GM23338 (cell line): Measurements from ENCODE around the gene PARD3.
A peak's percentile ranks its signal among the peaks of the same experiment; 100 is the strongest.

ENCODE experiments used
- CREB1 ChIP-seq: fragments of 250-450 bp; sonication (Bioruptor Pico); IDR thresholded peaks from 2 replicates; pipeline ENCODE4 v1.5.0; 2020; ENCODE audit warnings: low read depth, mild to moderate bottlenecking, moderate library complexity
- EZH2 ChIP-seq: fragments of 200-600 bp; sonication (generic); IDR thresholded peaks from one replicate; pipeline ENCODE4 v1.8.0; 2017; ENCODE audit warnings: antibody characterized with exemption, mild to moderate bottlenecking, low read depth; ENCODE audit not compliant: unreplicated experiment
- EZH2phosphoT487 ChIP-seq: fragments of 200-600 bp; sonication (generic); IDR thresholded peaks from one replicate; pipeline ENCODE4 v1.8.1; 2018; ENCODE audit warnings: antibody characterized with exemption; ENCODE audit not compliant: unreplicated experiment
- JUNB ChIP-seq: IDR thresholded peaks from one replicate; pipeline ENCODE4 v1.6.1; 2016; ENCODE audit warnings: antibody characterized with exemption; ENCODE audit not compliant: unreplicated experiment
- POLR2AphosphoS5 ChIP-seq: IDR thresholded peaks from 2 replicates; pipeline ENCODE4 v1.6.1; 2016; ENCODE audit warnings: antibody characterized with exemption, low read depth
- STAT1 ChIP-seq: IDR thresholded peaks from one replicate; pipeline ENCODE4 v1.6.1; 2016; ENCODE audit warnings: antibody characterized with exemption; ENCODE audit not compliant: unreplicated experiment
- ZNF331 ChIP-seq: fragments of 250-450 bp; sonication (Bioruptor Pico); IDR thresholded peaks from 2 replicates; pipeline ENCODE4 v1.5.0; 2020; ENCODE audit warnings: low read depth, mild to moderate bottlenecking, moderate library complexity
- TF ChIP-seq, protein P1 (sequence below), 2 experiments: fragments of 200-600 bp in 1 of 2; sonication (generic) in 1 of 2; conservative IDR thresholded peaks; 2 replicates each; pipeline versions ENCODE4 v1.5.1 to v1.6.1; 2016 to 2017; ENCODE audit warnings: antibody characterized with exemption in 2 of 2, low read depth in 2 of 2, mild to moderate bottlenecking in 2 of 2, moderate library complexity in 1 of 2
- TF ChIP-seq, protein P2 (sequence below): fragments of 250-450 bp; sonication (Bioruptor Pico); IDR thresholded peaks from 2 replicates; pipeline ENCODE4 v1.5.0; 2020; ENCODE audit warnings: mild to moderate bottlenecking, moderate library complexity
- TF ChIP-seq, protein P3 (sequence below): IDR thresholded peaks from one replicate; pipeline ENCODE4 v1.6.1; 2018; ENCODE audit warnings: antibody characterized with exemption; ENCODE audit not compliant: unreplicated experiment
- TF ChIP-seq, protein P4 (sequence below): IDR thresholded peaks from 2 replicates; pipeline ENCODE4 v1.6.1; 2016; ENCODE audit warnings: antibody characterized with exemption

DNA sequence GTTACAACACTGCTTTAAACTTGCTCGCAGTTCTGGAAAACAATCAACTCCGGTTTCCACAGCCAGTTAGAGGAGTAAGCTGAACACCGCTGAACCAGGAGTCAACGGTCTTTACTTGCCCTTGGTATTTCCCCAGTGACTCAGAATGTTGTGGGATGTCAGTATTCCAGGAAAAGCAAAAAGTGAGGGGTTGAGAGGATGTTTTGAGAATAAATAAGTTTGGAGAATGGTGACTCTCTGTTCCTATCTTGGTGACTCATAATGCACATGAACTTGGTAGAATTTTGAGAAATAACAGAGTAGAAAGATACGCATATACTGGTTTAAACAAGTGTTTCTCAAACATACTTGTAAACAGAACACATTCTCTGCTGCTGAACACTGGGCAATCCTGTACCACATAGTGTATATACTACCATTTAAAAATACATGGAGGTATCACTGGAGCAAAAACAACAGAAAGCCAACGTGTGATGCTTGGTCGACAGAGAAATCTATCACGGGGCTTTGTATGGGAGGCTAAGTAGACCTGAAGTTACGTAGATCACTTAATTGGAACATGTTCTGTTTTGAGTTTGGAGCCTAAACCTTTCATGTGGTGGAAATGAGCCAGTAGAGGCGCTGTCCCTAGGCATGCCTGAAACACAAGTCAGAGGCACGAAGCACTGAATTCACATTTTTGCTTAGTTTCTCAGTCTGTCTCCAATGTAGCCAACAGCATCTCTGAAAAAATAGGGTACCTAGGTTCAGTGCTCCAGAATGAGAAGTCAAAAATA is 534.3 kb downstream of the PARD3 start:
- TF ChIP-seq, protein P1, sequence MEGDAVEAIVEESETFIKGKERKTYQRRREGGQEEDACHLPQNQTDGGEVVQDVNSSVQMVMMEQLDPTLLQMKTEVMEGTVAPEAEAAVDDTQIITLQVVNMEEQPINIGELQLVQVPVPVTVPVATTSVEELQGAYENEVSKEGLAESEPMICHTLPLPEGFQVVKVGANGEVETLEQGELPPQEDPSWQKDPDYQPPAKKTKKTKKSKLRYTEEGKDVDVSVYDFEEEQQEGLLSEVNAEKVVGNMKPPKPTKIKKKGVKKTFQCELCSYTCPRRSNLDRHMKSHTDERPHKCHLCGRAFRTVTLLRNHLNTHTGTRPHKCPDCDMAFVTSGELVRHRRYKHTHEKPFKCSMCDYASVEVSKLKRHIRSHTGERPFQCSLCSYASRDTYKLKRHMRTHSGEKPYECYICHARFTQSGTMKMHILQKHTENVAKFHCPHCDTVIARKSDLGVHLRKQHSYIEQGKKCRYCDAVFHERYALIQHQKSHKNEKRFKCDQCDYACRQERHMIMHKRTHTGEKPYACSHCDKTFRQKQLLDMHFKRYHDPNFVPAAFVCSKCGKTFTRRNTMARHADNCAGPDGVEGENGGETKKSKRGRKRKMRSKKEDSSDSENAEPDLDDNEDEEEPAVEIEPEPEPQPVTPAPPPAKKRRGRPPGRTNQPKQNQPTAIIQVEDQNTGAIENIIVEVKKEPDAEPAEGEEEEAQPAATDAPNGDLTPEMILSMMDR (conservative IDR thresholded peaks at IDR 0.05; ENCODE audit: low read depth in 2 of 2), result peak; percentile 55 to 58
- TF ChIP-seq JUNB (no peak), POLR2AphosphoS5 (no peak), EZH2 (no peak), EZH2phosphoT487 (no peak), CREB1 (no peak), STAT1 (no peak), ZNF331 (no peak)
- TF ChIP-seq, protein P2, sequence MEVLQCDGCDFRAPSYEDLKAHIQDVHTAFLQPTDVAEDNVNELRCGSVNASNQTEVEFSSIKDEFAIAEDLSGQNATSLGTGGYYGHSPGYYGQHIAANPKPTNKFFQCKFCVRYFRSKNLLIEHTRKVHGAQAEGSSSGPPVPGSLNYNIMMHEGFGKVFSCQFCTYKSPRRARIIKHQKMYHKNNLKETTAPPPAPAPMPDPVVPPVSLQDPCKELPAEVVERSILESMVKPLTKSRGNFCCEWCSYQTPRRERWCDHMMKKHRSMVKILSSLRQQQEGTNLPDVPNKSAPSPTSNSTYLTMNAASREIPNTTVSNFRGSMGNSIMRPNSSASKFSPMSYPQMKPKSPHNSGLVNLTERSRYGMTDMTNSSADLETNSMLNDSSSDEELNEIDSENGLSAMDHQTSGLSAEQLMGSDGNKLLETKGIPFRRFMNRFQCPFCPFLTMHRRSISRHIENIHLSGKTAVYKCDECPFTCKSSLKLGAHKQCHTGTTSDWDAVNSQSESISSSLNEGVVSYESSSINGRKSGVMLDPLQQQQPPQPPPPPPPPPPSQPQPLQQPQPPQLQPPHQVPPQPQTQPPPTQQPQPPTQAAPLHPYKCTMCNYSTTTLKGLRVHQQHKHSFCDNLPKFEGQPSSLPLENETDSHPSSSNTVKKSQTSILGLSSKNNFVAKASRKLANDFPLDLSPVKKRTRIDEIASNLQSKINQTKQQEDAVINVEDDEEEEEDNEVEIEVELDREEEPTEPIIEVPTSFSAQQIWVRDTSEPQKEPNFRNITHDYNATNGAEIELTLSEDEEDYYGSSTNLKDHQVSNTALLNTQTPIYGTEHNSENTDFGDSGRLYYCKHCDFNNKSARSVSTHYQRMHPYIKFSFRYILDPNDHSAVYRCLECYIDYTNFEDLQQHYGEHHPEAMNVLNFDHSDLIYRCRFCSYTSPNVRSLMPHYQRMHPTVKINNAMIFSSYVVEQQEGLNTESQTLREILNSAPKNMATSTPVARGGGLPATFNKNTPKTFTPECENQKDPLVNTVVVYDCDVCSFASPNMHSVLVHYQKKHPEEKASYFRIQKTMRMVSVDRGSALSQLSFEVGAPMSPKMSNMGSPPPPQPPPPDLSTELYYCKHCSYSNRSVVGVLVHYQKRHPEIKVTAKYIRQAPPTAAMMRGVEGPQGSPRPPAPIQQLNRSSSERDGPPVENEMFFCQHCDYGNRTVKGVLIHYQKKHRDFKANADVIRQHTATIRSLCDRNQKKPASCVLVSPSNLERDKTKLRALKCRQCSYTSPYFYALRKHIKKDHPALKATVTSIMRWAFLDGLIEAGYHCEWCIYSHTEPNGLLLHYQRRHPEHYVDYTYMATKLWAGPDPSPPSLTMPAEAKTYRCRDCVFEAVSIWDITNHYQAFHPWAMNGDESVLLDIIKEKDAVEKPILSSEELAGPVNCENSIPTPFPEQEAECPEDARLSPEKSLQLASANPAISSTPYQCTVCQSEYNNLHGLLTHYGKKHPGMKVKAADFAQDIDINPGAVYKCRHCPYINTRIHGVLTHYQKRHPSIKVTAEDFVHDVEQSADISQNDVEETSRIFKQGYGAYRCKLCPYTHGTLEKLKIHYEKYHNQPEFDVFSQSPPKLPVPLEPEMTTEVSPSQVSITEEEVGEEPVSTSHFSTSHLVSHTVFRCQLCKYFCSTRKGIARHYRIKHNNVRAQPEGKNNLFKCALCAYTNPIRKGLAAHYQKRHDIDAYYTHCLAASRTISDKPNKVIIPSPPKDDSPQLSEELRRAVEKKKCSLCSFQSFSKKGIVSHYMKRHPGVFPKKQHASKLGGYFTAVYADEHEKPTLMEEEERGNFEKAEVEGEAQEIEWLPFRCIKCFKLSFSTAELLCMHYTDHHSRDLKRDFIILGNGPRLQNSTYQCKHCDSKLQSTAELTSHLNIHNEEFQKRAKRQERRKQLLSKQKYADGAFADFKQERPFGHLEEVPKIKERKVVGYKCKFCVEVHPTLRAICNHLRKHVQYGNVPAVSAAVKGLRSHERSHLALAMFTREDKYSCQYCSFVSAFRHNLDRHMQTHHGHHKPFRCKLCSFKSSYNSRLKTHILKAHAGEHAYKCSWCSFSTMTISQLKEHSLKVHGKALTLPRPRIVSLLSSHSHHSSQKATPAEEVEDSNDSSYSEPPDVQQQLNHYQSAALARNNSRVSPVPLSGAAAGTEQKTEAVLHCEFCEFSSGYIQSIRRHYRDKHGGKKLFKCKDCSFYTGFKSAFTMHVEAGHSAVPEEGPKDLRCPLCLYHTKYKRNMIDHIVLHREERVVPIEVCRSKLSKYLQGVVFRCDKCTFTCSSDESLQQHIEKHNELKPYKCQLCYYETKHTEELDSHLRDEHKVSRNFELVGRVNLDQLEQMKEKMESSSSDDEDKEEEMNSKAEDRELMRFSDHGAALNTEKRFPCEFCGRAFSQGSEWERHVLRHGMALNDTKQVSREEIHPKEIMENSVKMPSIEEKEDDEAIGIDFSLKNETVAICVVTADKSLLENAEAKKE (CRISPR knock-in tag), result no peak
- TF ChIP-seq, protein P3, sequence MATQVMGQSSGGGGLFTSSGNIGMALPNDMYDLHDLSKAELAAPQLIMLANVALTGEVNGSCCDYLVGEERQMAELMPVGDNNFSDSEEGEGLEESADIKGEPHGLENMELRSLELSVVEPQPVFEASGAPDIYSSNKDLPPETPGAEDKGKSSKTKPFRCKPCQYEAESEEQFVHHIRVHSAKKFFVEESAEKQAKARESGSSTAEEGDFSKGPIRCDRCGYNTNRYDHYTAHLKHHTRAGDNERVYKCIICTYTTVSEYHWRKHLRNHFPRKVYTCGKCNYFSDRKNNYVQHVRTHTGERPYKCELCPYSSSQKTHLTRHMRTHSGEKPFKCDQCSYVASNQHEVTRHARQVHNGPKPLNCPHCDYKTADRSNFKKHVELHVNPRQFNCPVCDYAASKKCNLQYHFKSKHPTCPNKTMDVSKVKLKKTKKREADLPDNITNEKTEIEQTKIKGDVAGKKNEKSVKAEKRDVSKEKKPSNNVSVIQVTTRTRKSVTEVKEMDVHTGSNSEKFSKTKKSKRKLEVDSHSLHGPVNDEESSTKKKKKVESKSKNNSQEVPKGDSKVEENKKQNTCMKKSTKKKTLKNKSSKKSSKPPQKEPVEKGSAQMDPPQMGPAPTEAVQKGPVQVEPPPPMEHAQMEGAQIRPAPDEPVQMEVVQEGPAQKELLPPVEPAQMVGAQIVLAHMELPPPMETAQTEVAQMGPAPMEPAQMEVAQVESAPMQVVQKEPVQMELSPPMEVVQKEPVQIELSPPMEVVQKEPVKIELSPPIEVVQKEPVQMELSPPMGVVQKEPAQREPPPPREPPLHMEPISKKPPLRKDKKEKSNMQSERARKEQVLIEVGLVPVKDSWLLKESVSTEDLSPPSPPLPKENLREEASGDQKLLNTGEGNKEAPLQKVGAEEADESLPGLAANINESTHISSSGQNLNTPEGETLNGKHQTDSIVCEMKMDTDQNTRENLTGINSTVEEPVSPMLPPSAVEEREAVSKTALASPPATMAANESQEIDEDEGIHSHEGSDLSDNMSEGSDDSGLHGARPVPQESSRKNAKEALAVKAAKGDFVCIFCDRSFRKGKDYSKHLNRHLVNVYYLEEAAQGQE, result no peak
- TF ChIP-seq, protein P4, sequence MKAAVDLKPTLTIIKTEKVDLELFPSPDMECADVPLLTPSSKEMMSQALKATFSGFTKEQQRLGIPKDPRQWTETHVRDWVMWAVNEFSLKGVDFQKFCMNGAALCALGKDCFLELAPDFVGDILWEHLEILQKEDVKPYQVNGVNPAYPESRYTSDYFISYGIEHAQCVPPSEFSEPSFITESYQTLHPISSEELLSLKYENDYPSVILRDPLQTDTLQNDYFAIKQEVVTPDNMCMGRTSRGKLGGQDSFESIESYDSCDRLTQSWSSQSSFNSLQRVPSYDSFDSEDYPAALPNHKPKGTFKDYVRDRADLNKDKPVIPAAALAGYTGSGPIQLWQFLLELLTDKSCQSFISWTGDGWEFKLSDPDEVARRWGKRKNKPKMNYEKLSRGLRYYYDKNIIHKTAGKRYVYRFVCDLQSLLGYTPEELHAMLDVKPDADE, result no peak
